HG03175 (cell line): Measurements from ENCODE around the gene CD38.
"Not testable (repeated sequence)": the region's sequence is repeated elsewhere in the genome, so short reads cannot be mapped to it uniquely, and the experiment has no call there.

Experiments used
- ATAC-seq: cut with Tn5 transposase; IDR thresholded peaks from one replicate; pipeline ENCODE4 v1.9.1; 2021; ENCODE audit warnings: mild to moderate bottlenecking, moderate library complexity; ENCODE audit not compliant: unreplicated experiment

CD38 gene

DNA sequence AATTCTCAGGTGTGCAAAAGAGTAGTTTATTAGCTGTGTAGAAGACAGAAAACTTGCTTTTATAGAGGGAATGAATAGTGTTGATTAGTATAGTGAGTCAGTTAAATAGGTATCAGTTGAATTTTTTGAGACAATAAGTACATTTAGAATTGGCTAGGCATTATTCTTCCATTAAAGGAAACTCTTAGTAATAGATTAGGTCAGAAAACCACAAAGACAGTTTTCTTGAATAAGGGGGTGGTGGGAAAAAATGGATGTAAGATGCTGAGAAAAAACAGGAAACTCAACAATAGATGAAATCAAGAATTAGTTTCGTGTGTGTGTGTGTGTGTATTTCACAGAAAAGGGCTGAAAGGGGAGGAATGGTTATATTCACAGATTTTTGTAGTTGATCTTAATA is 16.8 kb downstream of the CD38 start:
- no peak for ATAC-seq

GRCh38 chr4:15797320-15797719 is 19.2 kb downstream of the CD38 start:
- ATAC-seq, result no peak

- no peak for ATAC-seq
Observed at GRCh38 chr4:15799141-15799540, 21.0 kb downstream of the CD38 start.

DNA sequence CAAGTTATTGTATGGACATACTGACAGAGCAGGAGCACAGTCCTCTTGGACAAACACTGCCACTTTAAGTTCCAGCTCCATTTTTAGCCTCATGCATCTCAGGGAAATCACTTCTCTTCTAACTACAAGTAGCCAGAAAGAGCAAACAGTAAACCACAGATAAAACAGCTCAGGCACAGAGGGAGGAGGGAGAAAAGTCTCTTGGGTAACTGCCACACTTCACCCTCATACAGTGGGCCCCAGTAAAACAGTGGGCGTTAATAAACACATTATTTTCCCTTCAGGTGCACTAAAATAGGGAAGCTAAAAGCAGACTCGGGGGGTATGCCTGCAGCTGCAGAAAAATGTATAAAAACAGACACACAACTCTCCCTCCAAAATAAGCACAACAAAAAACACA is 21.6 kb downstream of the CD38 start:
- ATAC-seq, result no peak

DNA sequence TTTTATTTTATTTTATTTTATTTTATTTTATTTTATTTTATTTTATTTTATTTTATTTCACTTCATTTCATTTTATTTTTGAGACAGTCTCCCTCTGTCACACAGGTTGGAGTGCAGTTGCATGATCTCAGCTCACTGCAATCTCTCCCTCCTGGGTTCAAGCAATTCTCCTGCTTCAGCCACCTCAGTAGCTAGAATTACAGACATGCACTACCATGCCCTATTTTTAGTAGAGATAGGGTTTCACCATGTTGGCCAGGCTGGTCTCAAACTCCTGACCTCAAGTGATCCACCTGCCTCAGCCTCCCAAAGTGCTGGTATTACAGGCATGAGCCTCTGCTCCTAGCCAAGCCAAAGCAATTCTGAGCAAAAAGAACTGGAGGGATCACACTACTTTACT is 24.4 kb downstream of the CD38 start:
- not testable (repeated sequence) for ATAC-seq

DNA sequence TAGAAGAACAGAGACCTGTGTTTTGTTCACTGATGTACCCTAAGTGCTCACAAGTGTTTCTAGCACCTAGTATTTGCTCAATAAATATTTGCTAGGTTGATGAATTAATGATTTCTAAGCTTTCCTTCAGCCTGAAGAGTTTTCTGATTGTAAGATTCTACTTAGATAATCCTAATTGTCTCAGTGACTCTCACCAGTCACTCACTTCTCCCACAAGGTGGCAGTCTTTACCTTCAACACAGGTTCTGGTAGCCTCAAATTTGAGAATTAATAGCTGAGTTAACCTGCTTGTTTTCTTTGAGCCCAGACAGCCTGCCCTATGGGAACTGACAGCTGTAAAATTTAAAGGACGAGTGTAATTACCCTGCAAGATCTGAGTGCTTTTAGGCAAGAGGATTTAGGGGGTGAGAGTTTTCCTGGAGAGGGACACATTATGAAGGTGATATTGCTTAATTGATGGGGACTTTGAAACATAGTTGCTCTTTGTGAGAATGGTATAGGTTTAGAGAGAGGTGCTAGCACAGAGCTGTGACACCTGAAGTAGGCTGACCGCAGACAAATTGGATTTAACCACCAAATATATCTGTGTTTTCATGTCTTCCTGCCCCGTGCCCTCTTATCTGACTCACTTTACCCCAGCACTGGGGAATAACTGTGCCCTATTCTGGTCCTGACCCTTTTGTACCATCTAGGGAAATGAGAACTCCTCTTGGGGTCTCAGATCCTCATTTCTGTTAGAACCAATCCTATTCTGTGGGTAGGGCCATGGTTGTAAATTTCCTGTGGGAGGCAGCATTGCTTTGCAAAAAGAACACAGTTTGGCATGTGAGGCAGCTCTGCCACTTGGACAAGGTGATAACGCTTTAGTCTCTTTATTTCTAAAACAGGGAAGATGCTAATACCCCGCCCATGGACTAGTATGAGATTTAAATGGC is 27.7 kb downstream of the CD38 start:
- peak; percentile 39 for ATAC-seq

DNA sequence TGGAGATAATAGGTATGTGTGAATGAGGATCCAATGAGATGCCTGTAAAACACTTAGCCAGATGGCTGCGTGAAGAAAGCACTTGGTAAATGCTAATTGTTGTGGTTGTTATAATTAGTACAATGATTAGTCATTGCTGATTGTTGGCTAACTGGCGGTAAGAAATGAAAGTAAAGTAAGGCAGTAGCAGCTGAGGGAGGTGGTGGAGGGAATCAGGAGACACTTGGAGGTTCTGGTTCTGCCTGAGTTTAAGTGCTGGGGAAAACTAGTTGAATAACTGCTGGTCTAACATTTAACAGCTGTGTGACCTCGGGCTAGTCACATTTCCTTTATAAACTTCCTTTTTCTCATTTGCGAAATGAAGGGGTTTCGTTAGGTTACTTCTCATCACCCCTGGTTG is 30.9 kb downstream of the CD38 start:
- ATAC-seq, result peak; percentile 84

- no peak for ATAC-seq
Observed at GRCh38 chr4:15809466-15809865, 31.3 kb downstream of the CD38 start.

DNA sequence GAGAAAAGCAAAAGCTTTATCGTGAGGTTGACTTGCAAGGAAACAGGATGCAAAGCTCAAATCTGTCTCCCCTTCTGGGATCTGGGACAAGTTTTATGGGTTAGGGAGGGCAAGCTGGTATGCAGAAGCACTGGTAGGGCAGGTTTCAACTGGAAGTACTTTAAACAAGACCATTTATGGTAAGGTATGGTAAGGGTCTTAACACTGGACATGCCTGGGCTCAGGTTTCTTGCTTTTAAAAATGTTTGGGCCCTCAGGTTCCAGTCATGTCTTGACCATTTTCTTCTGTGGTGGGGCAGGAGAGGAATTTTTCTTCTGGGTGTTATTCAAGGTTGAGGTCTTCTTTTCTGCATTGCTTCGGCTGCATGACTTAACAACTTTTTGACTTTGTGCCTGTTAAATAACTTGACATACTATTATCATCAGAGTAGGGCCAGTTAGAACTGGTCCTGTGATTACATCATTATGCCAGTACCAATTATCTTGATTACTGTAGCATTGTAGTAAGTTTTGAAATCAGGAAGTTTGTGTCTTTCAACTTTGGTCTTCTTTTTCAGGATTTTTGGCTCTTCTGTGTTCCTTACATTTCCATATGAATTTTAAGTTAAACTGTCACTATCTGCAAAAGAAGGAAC is 33.7 kb downstream of the CD38 start:
- no peak for ATAC-seq

DNA sequence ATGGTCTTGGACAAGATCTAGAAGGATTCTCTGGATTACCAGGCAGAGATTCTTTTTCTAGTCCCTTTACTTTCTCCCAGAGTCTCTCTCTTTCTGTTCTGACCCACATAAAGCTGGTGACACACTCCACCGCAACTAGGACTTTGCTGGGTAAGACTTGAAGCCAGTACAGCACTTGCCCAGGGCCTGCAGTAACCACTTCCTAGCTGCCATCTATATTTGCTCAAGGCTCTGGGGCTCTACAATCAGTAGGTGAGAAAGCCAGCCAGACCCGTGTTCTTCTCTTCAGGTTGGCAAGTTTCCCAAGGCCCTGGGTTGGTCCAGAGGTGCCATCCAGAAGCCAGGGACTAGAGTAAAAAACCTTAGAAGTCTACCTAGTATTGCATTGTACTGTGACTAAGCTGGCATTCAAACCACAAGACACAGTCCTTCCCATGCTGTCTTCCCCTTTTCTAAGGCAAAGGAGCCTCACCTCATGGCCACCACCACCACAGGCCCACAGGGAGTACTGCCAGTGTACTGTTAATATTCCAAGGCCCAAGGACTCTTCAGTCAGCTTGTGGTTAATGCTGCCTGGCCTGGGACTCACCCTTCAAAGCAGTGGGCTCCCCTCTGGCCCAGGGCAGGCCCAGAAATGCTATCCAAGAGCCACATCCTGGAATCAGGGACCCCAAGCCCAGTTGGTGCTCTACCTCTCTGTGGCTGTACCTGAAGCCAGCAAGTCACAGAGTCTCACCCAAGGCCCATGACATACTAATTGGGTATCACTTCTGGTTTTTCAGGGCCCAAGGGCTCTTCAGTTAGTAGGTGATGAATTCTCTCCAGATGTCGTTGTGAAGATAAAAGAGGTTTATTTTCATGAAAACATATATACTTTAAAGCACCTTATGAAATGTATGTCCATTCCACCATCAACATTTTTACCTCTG is 54.7 kb downstream of the CD38 start:
- peak; percentile 70 for ATAC-seq

DNA sequence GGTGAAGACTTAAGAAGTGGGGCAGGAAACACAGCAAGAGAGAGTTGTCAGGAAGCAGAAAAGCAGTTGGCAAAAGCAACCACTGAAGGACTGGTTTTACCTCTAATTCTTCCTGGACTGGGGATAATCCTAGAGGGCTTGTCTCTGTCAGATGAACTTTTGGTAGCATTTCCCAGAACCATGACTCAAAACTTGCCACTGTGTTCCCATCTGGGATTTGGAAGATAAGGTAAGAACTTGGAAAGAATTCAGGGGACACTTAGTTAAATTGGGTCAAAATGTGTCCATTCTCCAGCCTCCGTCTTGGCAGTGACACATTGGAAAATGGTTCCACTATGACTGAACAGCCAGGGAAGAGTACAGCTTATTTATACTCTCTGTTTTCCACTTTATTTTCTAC is 55.7 kb downstream of the CD38 start:
- ATAC-seq, result no peak

GRCh38 chr4:15836362-15836761 is 58.2 kb downstream of the CD38 start:
- ATAC-seq, result no peak

GRCh38 chr4:15837591-15837990 is 59.5 kb downstream of the CD38 start:
- no peak for ATAC-seq

DNA sequence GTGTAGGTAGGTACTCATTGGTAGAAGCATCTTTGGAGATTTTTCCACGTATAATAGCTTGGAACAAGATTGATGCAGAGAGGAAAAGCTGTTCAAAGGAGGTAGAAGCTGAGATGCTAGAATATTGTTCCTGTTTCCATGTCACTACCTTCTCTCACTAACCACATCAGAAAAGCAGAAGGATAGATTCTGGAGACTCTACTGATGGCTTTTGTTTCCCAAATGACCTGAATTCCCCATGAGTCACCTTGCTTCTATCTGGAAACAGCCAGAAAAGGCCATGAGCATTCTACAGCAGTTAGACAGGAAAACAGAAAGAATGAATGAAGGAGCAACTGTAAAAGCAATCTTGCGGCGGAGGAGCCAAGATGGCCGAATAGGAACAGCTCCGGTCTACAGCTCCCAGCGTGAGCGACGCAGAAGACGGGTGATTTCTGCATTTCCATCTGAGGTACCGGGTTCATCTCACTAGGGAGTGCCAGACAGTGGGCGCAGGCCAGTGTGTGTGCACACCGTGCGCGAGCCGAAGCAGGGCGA is 63.1 kb downstream of the CD38 start:
- ATAC-seq, result not testable (repeated sequence)

GRCh38 chr4:15847746-15848145 is 69.6 kb downstream of the CD38 start:
- ATAC-seq, result no peak

GRCh38 chr4:15848191-15848842 is 70.2 kb downstream of the CD38 start:
- ATAC-seq, result no peak

GRCh38 chr4:15851969-15852368 is 73.8 kb downstream of the CD38 start:
- ATAC-seq, result no peak

DNA sequence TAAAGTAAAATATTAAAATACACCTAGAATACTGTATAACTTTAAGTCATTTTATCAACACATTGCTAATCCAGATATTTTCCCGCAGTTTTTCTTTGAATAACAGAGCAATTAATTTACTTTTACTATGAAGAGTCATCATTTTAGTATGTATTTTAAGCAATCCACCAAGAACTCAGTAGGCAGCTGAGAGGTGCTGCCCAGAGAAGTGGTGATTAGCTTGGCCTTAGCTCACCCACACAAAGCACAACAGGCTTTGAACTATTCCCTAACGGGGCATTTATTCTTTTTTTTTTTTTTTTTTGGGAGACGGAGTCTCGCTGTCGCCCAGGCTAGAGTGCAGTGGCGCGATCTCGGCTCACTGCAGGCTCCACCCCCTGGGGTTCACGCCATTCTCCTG is 74.4 kb downstream of the CD38 start:
- ATAC-seq, result no peak

- ATAC-seq, result no peak
Observed at GRCh38 chr4:15853345-15853744, 75.2 kb downstream of the CD38 start.

- ATAC-seq, result no peak
Observed at GRCh38 chr4:15855804-15856475, 77.8 kb downstream of the CD38 start.
